Caki2 (cell line): Measurements from ENCODE around the gene PAX3. TPM values are rescaled to one million over a fixed set of nuclear protein-coding genes. Genes with fewer than 3 reads are reported as not detected.
"Not testable (repeated sequence)": the region's sequence is repeated elsewhere in the genome, so short reads cannot be mapped to it uniquely, and the experiment has no call there.

Source experiments
- DNase-seq: peaks from one replicate; pipeline ENCODE4 v3.0.0-alpha.2; 2015; ENCODE audit warnings: low read depth
- in situ Hi-C: cut with HindIII; loops from 2 replicates; pipeline ENCODE4 v1.10.0; 2016; ENCODE audit warnings: low sequenced_read_pairs, low pct_unique_long_range_greater_than_20kb, mixed read lengths
- total RNA-seq: library from RNA; depleted of rRNA; stranded (reverse); fragments of >200 nt; shearing (Covaris generic); gene quantifications from 2 replicates; pipeline ENCODE4 v1.2.3, GENCODE V29; 2014; ENCODE audit warnings: low replicate concordance; rRNA removed

The PAX3 gene
- total RNA-seq, 1 experiment from 2014 or later: not detected

- in situ Hi-C loops: no loop called here
- no peak for DNase-seq
Observed at GRCh38 chr2:222194669-222195068, 104.1 kb downstream of the PAX3 start.

- in situ Hi-C loops: no loop called here
- no peak for DNase-seq
Observed at GRCh38 chr2:222193328-222193983, 105.3 kb downstream of the PAX3 start.

GRCh38 chr2:222180619-222181018 is 118.2 kb downstream of the PAX3 start:
- in situ Hi-C loops: no loop called here
- no peak for DNase-seq

GRCh38 chr2:222179592-222179991 is 119.2 kb downstream of the PAX3 start:
- in situ Hi-C loops: no loop called here
- no peak for DNase-seq

- no peak for DNase-seq
Observed at GRCh38 chr2:222178450-222178849, 120.3 kb downstream of the PAX3 start.

GRCh38 chr2:222176890-222177289 is 121.9 kb downstream of the PAX3 start:
- in situ Hi-C loops: no loop called here
- no peak for DNase-seq

More at GRCh38 chr2:222178450-222178849, 120.3 kb downstream of the PAX3 start:
- in situ Hi-C loops: no loop called here

GRCh38 chr2:222174450-222174849 is 124.3 kb downstream of the PAX3 start:
- no peak for DNase-seq
- in situ Hi-C loops: no loop called here

GRCh38 chr2:222169346-222169745 is 129.5 kb downstream of the PAX3 start:
- in situ Hi-C loops: no loop called here
- no peak for DNase-seq

- in situ Hi-C loops: no loop called here
- no peak for DNase-seq
Observed at GRCh38 chr2:222167762-222168161, 131.0 kb downstream of the PAX3 start.

GRCh38 chr2:222160944-222161343 is 137.9 kb downstream of the PAX3 start:
- in situ Hi-C loops: no loop called here
- no peak for DNase-seq

- DNase-seq: no peak
- in situ Hi-C loops: no loop called here
Observed at GRCh38 chr2:222160125-222160524, 138.7 kb downstream of the PAX3 start.

- no peak for DNase-seq
- in situ Hi-C loops: no loop called here
Observed at GRCh38 chr2:222159221-222159620, 139.6 kb downstream of the PAX3 start.

GRCh38 chr2:222155003-222155664 is 143.7 kb downstream of the PAX3 start:
- in situ Hi-C loops: not testable (repeated sequence)

More at GRCh38 chr2:222155003-222155664, 143.7 kb downstream of the PAX3 start:
- not testable (repeated sequence) for DNase-seq

Other genes starting within 250 kb of the PAX3 start
- gene SGPP2, start 125.5 kb upstream of the PAX3 start, total RNA-seq: 7.5 and 8.1 TPM in 2 replicates